Measurements from ENCODE around the gene B3GNT7. TPM values are rescaled to one million over a fixed set of nuclear protein-coding genes. Genes with fewer than 3 reads are reported as not detected.
"Not testable (repeated sequence)": the region's sequence is repeated elsewhere in the genome, so short reads cannot be mapped to it uniquely, and the experiment has no call there.

B3GNT7 gene
- total and polyA plus RNA-seq, 12 donors, result 0.72 to 61.7 (median 2.1) TPM

GRCh38 chr2:231348704-231349373, 46.7 kb upstream of the B3GNT7 start:
- peak in 7 of 8 donors; percentile 47 to 65 (median 53) for ATAC-seq
- no peak for DNase-seq
- no peak overlapping the region for H3K4me3 ChIP-seq
- intact Hi-C loops (cut with DNase I), result loop anchor here in 1 of 10 donors (2.0 kb wide), 1 partner anchor 54 kb away; no protein-coding TSS in a partner anchor
- no peak for TF ChIP-seq CTCF (IDR thresholded peaks at IDR 0.05)
- H3K9me3 ChIP-seq, result no peaks in the 10 kb centered on the region
- WGBS, 2 donors, result 38 to 45% methylated on average over 5 of the region's 5 CpGs
- no peak overlapping the region for H3K27ac ChIP-seq
- H3K4me1 ChIP-seq, result peaks cover 0 to 23% (median 0%) of the 10 kb centered on the region in 9 donors
- no peaks in the 10 kb centered on the region for H3K36me3 ChIP-seq
- no peaks in the 10 kb centered on the region for H3K27me3 ChIP-seq

- 75% methylated on average over 10 of the region's 10 CpGs for WGBS, 2 donors
- not testable (repeated sequence) for ATAC-seq, H3K36me3 ChIP-seq
Measured at GRCh38 chr2:231349374-231349735, 46.2 kb upstream of the B3GNT7 start.

GRCh38 chr2:231351648-231352047, 43.9 kb upstream of the B3GNT7 start:
- no peak for TF ChIP-seq CTCF (IDR thresholded peaks at IDR 0.05)
- no peaks in the 10 kb centered on the region for H3K9me3 ChIP-seq
- no peaks in the 10 kb centered on the region for H3K36me3 ChIP-seq
- DNase-seq, result no peak
- no peak overlapping the region for H3K4me3 ChIP-seq
- peaks cover 0 to 23% (median 0%) of the 10 kb centered on the region in 9 donors for H3K4me1 ChIP-seq
- no peak for ATAC-seq
- no peak overlapping the region for H3K27ac ChIP-seq
- WGBS, 2 donors, result 86 to 96% methylated on average over 5 of the region's 5 CpGs
- H3K27me3 ChIP-seq, result no peaks in the 10 kb centered on the region
- intact Hi-C loops (cut with DNase I), result no loop called here

More at GRCh38 chr2:231349374-231349735, 46.2 kb upstream of the B3GNT7 start:
- H3K27ac ChIP-seq, H3K27me3 ChIP-seq, H3K4me3 ChIP-seq, DNase-seq, H3K9me3 ChIP-seq: not testable (repeated sequence)
- intact Hi-C loops (cut with DNase I), result loop anchor here in 1 of 10 donors (2.0 kb wide), 1 partner anchor 55 kb away; no protein-coding TSS in a partner anchor
- H3K4me1 ChIP-seq, result peaks cover 0 to 23% (median 0%) of the 10 kb centered on the region in 9 donors

- DNase-seq (no peak), ATAC-seq (no peak)
- H3K9me3 ChIP-seq, result no peaks in the 10 kb centered on the region
- TF ChIP-seq CTCF (IDR thresholded peaks at IDR 0.05), result no peak
- intact Hi-C loops (cut with DNase I), result no loop called here
- H3K36me3 ChIP-seq, result no peaks in the 10 kb centered on the region
- peaks cover 0 to 14% (median 0%) of the 10 kb centered on the region in 9 donors for H3K4me1 ChIP-seq
- no peak overlapping the region for H3K4me3 ChIP-seq
- H3K27me3 ChIP-seq, result no peaks in the 10 kb centered on the region
- 93 to 98% methylated on average over 5 of the region's 6 CpGs for WGBS, 2 donors
- no peak overlapping the region for H3K27ac ChIP-seq
Measured at GRCh38 chr2:231353469-231353868, 42.0 kb upstream of the B3GNT7 start.
